GM13976 (cell line): ENCODE results near the gene FAM32A.
"Not testable (repeated sequence)": the region's sequence is repeated elsewhere in the genome, so short reads cannot be mapped to it uniquely, and the experiment has no call there.

Source experiments
- DNase-seq: peaks from one replicate; pipeline ENCODE4 v3.0.0; 2012; ENCODE audit warnings: low spot score
- CTCF ChIP-seq: IDR thresholded peaks from 2 replicates; pipeline ENCODE4 v1.5.1; 2012; ENCODE audit warnings: borderline replicate concordance, mild to moderate bottlenecking; ENCODE audit not compliant: insufficient read depth; ENCODE audit errors: extremely low read depth, missing control alignments, control extremely low read depth
- in situ Hi-C: fragments of 300-500 bp; cut with MboI; formaldehyde crosslinking; loops from one replicate; pipeline ENCODE4 v1.12.0; 2022; ENCODE audit warnings: low sequenced_read_pairs, mixed read lengths, inconsistent platforms; ENCODE audit not compliant: unreplicated experiment

FAM32A gene

GRCh38 chr19:16175954-16176353 is 9.3 kb upstream of the FAM32A start:
- in situ Hi-C loops, result loop anchor here (25.0 kb wide), 1 partner anchor 539 kb away; the partner anchor contains the start of gene CYP4F3
- no peak for TF ChIP-seq CTCF
- DNase-seq, result no peak

DNA sequence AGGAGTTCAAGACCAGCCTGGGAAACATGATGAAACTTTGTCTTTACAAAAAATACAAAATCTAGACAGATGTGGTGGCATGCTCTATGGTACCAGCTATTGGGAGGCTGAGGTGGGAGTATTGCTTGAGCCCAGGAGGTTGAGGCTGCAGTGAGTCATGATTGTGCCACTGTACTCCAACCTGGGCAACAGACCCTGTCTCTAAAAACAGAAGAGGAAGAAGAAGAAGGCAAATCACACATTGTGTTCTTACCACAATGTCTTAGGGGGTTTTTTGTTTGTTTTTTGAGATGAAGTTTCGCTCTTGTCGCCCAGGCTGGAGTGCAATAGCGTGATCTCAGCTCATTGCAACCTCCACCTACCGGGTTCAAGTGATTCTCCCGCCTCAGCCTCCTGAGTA is 6.3 kb upstream of the FAM32A start:
- in situ Hi-C loops, result loop anchor here (25.0 kb wide), 1 partner anchor 542 kb away; the partner anchor contains the start of gene CYP4F3
- DNase-seq, result not testable (repeated sequence)

GRCh38 chr19:16180611-16181010 is 4.6 kb upstream of the FAM32A start:
- DNase-seq, result no peak
- in situ Hi-C loops, result loop anchor here (25.0 kb wide), 1 partner anchor 543 kb away; the partner anchor contains the start of gene CYP4F3
- TF ChIP-seq CTCF, result no peak

- no peak for TF ChIP-seq CTCF
- DNase-seq, result no peak
- in situ Hi-C loops, result loop anchor here (25.0 kb wide), 1 partner anchor 547 kb away; the partner anchor contains the start of gene CYP4F3
Measured at GRCh38 chr19:16184665-16185122, 516 bp upstream of the FAM32A start.

DNA sequence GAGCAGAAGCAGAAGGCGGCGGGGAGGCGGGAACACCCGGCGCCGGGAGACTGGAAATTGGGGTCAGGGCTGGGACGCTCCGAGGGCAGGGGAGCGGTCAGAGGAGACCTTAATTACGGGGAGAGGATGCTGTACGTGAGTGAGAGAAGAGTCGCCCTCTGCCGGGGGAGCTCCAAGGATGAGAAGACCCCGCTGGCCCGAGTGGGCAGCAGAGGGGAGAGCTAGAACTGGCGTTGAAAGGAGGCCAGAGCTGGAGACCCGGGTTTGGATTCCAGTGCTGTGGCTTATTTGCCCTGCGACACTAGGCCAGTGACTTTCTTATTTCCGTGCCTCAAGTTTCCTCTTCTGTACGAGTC is 536 bp downstream of the FAM32A start:
- peak; percentile 62 for DNase-seq

GRCh38 chr19:16188521-16188920 is 3.3 kb downstream of the FAM32A start:
- DNase-seq, result no peak
- TF ChIP-seq CTCF, result no peak
- in situ Hi-C loops, result loop anchor here (25.0 kb wide), 1 partner anchor 551 kb away; the partner anchor contains the start of gene CYP4F3

More for the DNA sequence above, 536 bp downstream of the FAM32A start:
- TF ChIP-seq CTCF, result peak; percentile 61
- in situ Hi-C loops, result loop anchor here (25.0 kb wide), 1 partner anchor 548 kb away; the partner anchor contains the start of gene CYP4F3

GRCh38 chr19:16190198-16190597 is 5.0 kb downstream of the FAM32A start:
- in situ Hi-C loops, result loop anchor here (10.0 to 25.0 kb wide), 2 partner anchors 145 to 553 kb away; partner anchors contain the start of gene CYP4F3
- DNase-seq, result no peak
- no peak for TF ChIP-seq CTCF
